H1 (cell line): ENCODE results near the gene METTL1. TPM values are rescaled to one million over a fixed set of nuclear protein-coding genes. Genes with fewer than 3 reads are reported as not detected.

Source experiments
- CTCF ChIA-PET: fragments of 300-600 bp; sonication (Branson Sonifier 250); formaldehyde crosslinking; loops from one replicate; lab custom pipeline; 2021; ENCODE audit not compliant: partially characterized antibody; lab: Charles Lee
- POLR2A ChIA-PET: fragments of 300-600 bp; sonication (Branson Sonifier 250); formaldehyde crosslinking; loops from one replicate; lab custom pipeline; 2021; ENCODE audit warnings: inconsistent platforms; ENCODE audit not compliant: partially characterized antibody; lab: Charles Lee
- DNase-seq, 2 experiments: peaks; one replicate each; pipeline versions ENCODE4 v3.0.0 to v3.0.0-alpha.2; 2010 to 2022; ENCODE audit warnings: low spot score in 2 of 2, low read depth in 1 of 2, mixed read lengths in 1 of 2
- FAIRE-seq: peaks from 2 replicates; lab custom pipeline; 2011; peaks lifted over from hg19 to GRCh38; lab: Jason Lieb, UNC
- H2AFZ ChIP-seq: 2 replicates; pipeline ENCODE4 v1.8.1; 2012; ENCODE audit warnings: low read length, inconsistent platforms
- H2AK5ac ChIP-seq: 2 replicates; pipeline ENCODE4 v1.6.1; 2013; ENCODE audit warnings: low read depth, low read length
- H2BK120ac ChIP-seq: replicated peaks from 2 replicates; pipeline ENCODE3; 2013; ENCODE audit warnings: low read depth, low read length, inconsistent platforms
- H2BK12ac ChIP-seq: 2 replicates; pipeline ENCODE4 v1.6.1; 2013; ENCODE audit warnings: low read depth, low read length
- H2BK15ac ChIP-seq: 2 replicates; pipeline ENCODE4 v1.6.1; 2013; ENCODE audit warnings: low read length
- H2BK20ac ChIP-seq: 2 replicates; pipeline ENCODE4 v1.6.1; 2013; ENCODE audit warnings: low read length
- H2BK5ac ChIP-seq: 2 replicates; pipeline ENCODE4 v1.6.1; 2013; ENCODE audit warnings: low read depth, low read length
- H3K14ac ChIP-seq: 2 replicates; pipeline ENCODE4 v1.6.1; 2013; ENCODE audit warnings: inconsistent platforms; ENCODE audit not compliant: insufficient read length
- H3K18ac ChIP-seq: 2 replicates; pipeline ENCODE4 v1.6.1; 2013; ENCODE audit warnings: low read length; ENCODE audit errors: extremely low read depth
- H3K23ac ChIP-seq: 2 replicates; pipeline ENCODE4 v1.6.1; 2013; ENCODE audit warnings: inconsistent platforms; ENCODE audit not compliant: insufficient read length
- H3K23me2 ChIP-seq: 2 replicates; pipeline ENCODE4 v1.6.1; 2013; ENCODE audit warnings: low read depth, low read length
- H3K27ac ChIP-seq: 2 replicates; pipeline ENCODE4 v1.6.1; 2011; ENCODE audit warnings: low read depth, low read length, inconsistent platforms
- H3K27me3 ChIP-seq, 4 experiments: replicated peaks in 1 of 4; 1 replicate in 1 of 4; 2 replicates in 3 of 4; pipeline versions ENCODE4 v1.6.1 to v1.8.1; 2011 to 2013; ENCODE audit warnings: low read length in 3 of 4, mild to moderate bottlenecking in 3 of 4, inconsistent platforms in 2 of 4, mixed read lengths in 2 of 4, moderate library complexity in 1 of 4; ENCODE audit not compliant: control insufficient read depth in 3 of 4, insufficient read depth in 3 of 4; ENCODE audit errors: extremely low read depth in 1 of 4
- H3K36me3 ChIP-seq, 4 experiments: 2 replicates each; pipeline versions ENCODE4 v1.6.1 to v1.8.1; 2011 to 2013; ENCODE audit warnings: mild to moderate bottlenecking in 4 of 4, low read length in 3 of 4, moderate library complexity in 2 of 4, control low read depth in 1 of 4, inconsistent platforms in 1 of 4; ENCODE audit not compliant: insufficient read depth in 4 of 4, control insufficient read depth in 2 of 4
- H3K4ac ChIP-seq: replicated peaks from 2 replicates; pipeline ENCODE3; 2013; ENCODE audit warnings: low read length, low read depth, mixed read lengths, inconsistent platforms; ENCODE audit not compliant: insufficient read length
- H3K4me1 ChIP-seq, 4 experiments: replicated peaks in 1 of 4; 1 replicate in 1 of 4; 2 replicates in 3 of 4; pipeline versions ENCODE4 v1.6.1 to v1.8.1; 2011 to 2013; ENCODE audit warnings: low read length in 3 of 4, inconsistent platforms in 2 of 4, mixed read lengths in 1 of 4; ENCODE audit not compliant: insufficient read depth in 4 of 4, control insufficient read depth in 3 of 4
- H3K4me2 ChIP-seq, 2 experiments: 2 replicates each; pipeline versions ENCODE4 v1.6.1 to v1.8.1; 2011 to 2013; ENCODE audit warnings: low read depth in 2 of 2, low read length in 2 of 2, control low read depth in 1 of 2, inconsistent platforms in 1 of 2, mild to moderate bottlenecking in 1 of 2; ENCODE audit not compliant: insufficient read depth in 1 of 2
- H3K4me3 ChIP-seq, 4 experiments: fragments of 200-600, 300-600 bp in 1 of 4; sonication (generic), shearing (Covaris generic), sonication (Bioruptor Twin) in 1 of 4; 2 replicates each; pipeline versions ENCODE4 v1.5.1 to v1.8.1; 2011 to 2016; ENCODE audit warnings: low read length in 4 of 4, low read depth in 3 of 4, control low read depth in 2 of 4, inconsistent platforms in 2 of 4, mild to moderate bottlenecking in 2 of 4, mixed read lengths in 1 of 4, moderate library complexity in 1 of 4; ENCODE audit not compliant: insufficient read depth in 2 of 4; ENCODE audit errors: extremely low read depth in 1 of 4
- H3K56ac ChIP-seq: replicated peaks from 2 replicates; pipeline ENCODE3; 2013; ENCODE audit warnings: low read depth, mild to moderate bottlenecking, mixed read lengths, low read length, inconsistent platforms; ENCODE audit not compliant: insufficient read length
- H3K79me1 ChIP-seq: 2 replicates; pipeline ENCODE4 v1.6.1; 2013; ENCODE audit warnings: low read depth, low read length, control low read depth
- H3K79me2 ChIP-seq, 2 experiments: 2 replicates each; pipeline versions ENCODE4 v1.6.1 to v1.8.1; 2012 to 2013; ENCODE audit warnings: low read length in 2 of 2, mild to moderate bottlenecking in 2 of 2, inconsistent platforms in 1 of 2; ENCODE audit not compliant: insufficient read depth in 2 of 2, control insufficient read depth in 1 of 2
- H3K9ac ChIP-seq, 4 experiments: replicated peaks in 1 of 4; 1 replicate in 1 of 4; 2 replicates in 3 of 4; pipeline versions ENCODE4 v1.6.1 to v1.8.1; 2011 to 2013; ENCODE audit warnings: low read depth in 3 of 4, low read length in 3 of 4, control low read depth in 2 of 4, mild to moderate bottlenecking in 2 of 4, moderate library complexity in 2 of 4, inconsistent platforms in 1 of 4; ENCODE audit errors: extremely low read depth in 1 of 4
- H3K9me3 ChIP-seq, 2 experiments: 2 replicates each; pipeline versions ENCODE4 v1.6.1 to v1.8.1; 2012 to 2013; ENCODE audit warnings: mild to moderate bottlenecking in 2 of 2, moderate library complexity in 2 of 2, control low read depth in 1 of 2, inconsistent platforms in 1 of 2, low read depth in 1 of 2, low read length in 1 of 2, mixed read lengths in 1 of 2; ENCODE audit not compliant: insufficient read depth in 2 of 2
- H4K20me1 ChIP-seq, 2 experiments: replicated peaks in 1 of 2; 2 replicates each; pipeline versions ENCODE3 to v1.8.1; 2011 to 2013; ENCODE audit warnings: inconsistent platforms in 2 of 2, low read length in 2 of 2, mild to moderate bottlenecking in 1 of 2; ENCODE audit not compliant: insufficient read depth in 2 of 2, control insufficient read depth in 1 of 2
- H4K5ac ChIP-seq: 2 replicates; pipeline ENCODE4 v1.6.1; 2013; ENCODE audit warnings: low read length, low read depth, mixed read lengths, inconsistent platforms; ENCODE audit not compliant: insufficient read length
- H4K8ac ChIP-seq: 2 replicates; pipeline ENCODE4 v1.8.0; 2013; ENCODE audit warnings: mild to moderate bottlenecking, moderate library complexity, low read length, inconsistent platforms; ENCODE audit not compliant: insufficient read depth; ENCODE audit errors: extremely low read depth
- H4K91ac ChIP-seq: replicated peaks from 2 replicates; pipeline ENCODE3; 2013; ENCODE audit warnings: low read length, mixed read lengths, inconsistent platforms; ENCODE audit not compliant: insufficient read length
- BACH1 ChIP-seq: IDR thresholded peaks from 2 replicates; pipeline ENCODE4 v1.6.1; 2012; ENCODE audit warnings: low read length, improper control_type of control experiment
- CBX5 ChIP-seq: fragments of 300-800, 300-1000 bp; sonication (generic); IDR thresholded peaks from 2 replicates; pipeline ENCODE4 v1.7.1; 2016; ENCODE audit warnings: antibody characterized with exemption, low read length, low read depth
- TAF7 ChIP-seq: optimal IDR thresholded peaks from 2 replicates; pipeline ENCODE3; 2011; ENCODE audit warnings: low read depth, mild to moderate bottlenecking, inconsistent platforms, low read length, moderate library complexity, borderline replicate concordance
- ZNF274 ChIP-seq: IDR thresholded peaks from 2 replicates; pipeline ENCODE4 v1.7.0; 2012; ENCODE audit warnings: low read length, borderline replicate concordance; ENCODE audit errors: extremely low read depth
- WGBS, 2 experiments: shearing (Covaris generic) in 1 of 2; methylation state at CpG; one replicate each; pipeline versions ENCODE4 v1.1.6 to v1.1.7; 2013 to 2015; ENCODE audit warnings: low lambda C conversion rate in 2 of 2, mixed read lengths in 2 of 2, inconsistent platforms in 1 of 2, low coverage in 1 of 2, missing lambda C conversion rate in 1 of 2; ENCODE audit not compliant: insufficient replicate concordance in 2 of 2, insufficient coverage in 1 of 2, insufficient read length in 1 of 2; ENCODE audit errors: extremely low coverage in 1 of 2, missing lambda C conversion rate in 1 of 2; 5-methylcytosine and 5-hydroxymethylcytosine counted together
- polyA plus RNA-seq, 7 experiments: library from polyadenylated mRNA; depleted of rRNA in 3 of 7; stranded (reverse) in 5 of 7; unstranded in 2 of 7; fragments of >200 nt in 5 of 7; fragments of 200-250 nt in 2 of 7; gene quantifications; 1 replicate in 5 of 7; 2 replicates in 1 of 7; 4 replicates in 1 of 7; pipeline versions ENCODE4 v1.2.1 to v1.2.3, GENCODE V29; 2011 to 2013; ENCODE audit warnings: missing spikeins in 2 of 7, mixed read lengths in 2 of 7
- total RNA-seq: library from RNA; stranded (reverse); fragmentation: NEBNext Ultra II Directional; extraction: Animal tissue kit (Norgen Biotek cat#: 25700); gene quantifications from 2 replicates; pipeline ENCODE4 v1.2.1, GENCODE V29; 2021

METTL1 gene
- total and polyA plus RNA-seq, 2 of the 8 experiments (the other 6 are each of a cell fraction or from before 2014, with no cell fraction given), result 40.5 to 46.0 TPM

DNA sequence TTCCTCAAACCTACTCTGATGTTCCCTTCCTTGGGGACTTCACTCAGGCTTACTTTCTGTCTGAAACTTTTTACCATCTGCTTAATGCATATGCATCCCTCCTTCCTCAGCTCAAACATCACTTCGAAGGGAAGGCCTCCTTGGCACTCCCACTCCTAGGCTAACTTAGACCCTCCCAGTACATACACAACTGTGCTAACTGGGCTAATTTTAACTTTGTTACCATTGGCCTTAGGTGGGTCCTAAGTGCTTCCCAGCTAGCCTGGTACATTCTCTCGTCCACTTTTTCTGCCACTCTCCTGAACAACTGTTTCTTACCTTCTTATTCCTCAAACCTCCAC, 4.3 kb upstream of the METTL1 start:
- Histone ChIP-seq H4K91ac (no peak overlapping the region), H4K20me1 (no peaks in the 10 kb centered on the region), H2BK5ac (no peak overlapping the region), H3K23me2 (peaks cover 11% of the 10 kb centered on the region; the same call in 1 of the 2 replicates), H2AK5ac (no peak overlapping the region), H3K4me2 (no peak overlapping the region), H3K27ac (no peak overlapping the region), H3K79me1 (no peaks in the 10 kb centered on the region; the same call in 1 of the 2 replicates), H3K23ac (no peak overlapping the region), H3K4me1 (peaks cover 0 to 3% (median 1%) of the 10 kb centered on the region in 4 experiments; a peak in 2 of 7 replicates), H3K18ac (no peak overlapping the region), H2BK20ac (no peak overlapping the region), H4K5ac (no peak overlapping the region), H3K27me3 (peaks cover 0 to 4% (median 1%) of the 10 kb centered on the region in 4 experiments; a peak in 2 of 7 replicates), H3K4me3 (no peak overlapping the region), H2BK12ac (no peak overlapping the region), H2AFZ (no peak overlapping the region), H3K79me2 (0 out of 4 replicates have a peak, but pooled peaks cover 0 to 2% of the 10 kb centered on the region in 2 experiments), H3K9me3 (no peaks in the 10 kb centered on the region), H4K8ac (no peak overlapping the region), H2BK15ac (no peak overlapping the region), H3K56ac (no peak overlapping the region), H3K4ac (no peak overlapping the region), H3K14ac (no peak overlapping the region), H2BK120ac (no peak overlapping the region), H3K36me3 (no peaks in the 10 kb centered on the region; a peak in 1 of 8 replicates), H3K9ac (no peak overlapping the region)
- ChIA-PET POLR2A (interaction anchor here (0.6 to 1.8 kb wide), 4 partner anchors 9 to 163 kb away, joined by 3 to 4 read pairs (median 3); partner anchors contain the start of gene CYP27B1), CTCF (interaction anchor here (0.6 to 4.5 kb wide), 7 partner anchors 8 to 153 kb away, joined by 3 to 28 read pairs (median 5); partner anchors contain the start of gene CYP27B1)
- TF ChIP-seq TAF7, result no peak
- TF ChIP-seq ZNF274, result no peak
- TF ChIP-seq CBX5, result no peak
- no peak for TF ChIP-seq BACH1
- WGBS, 2 experiments, result 91% methylated on average over 2 of the region's 2 CpGs; no CpG with 5 or more reads in 1 of the 2 experiments
- no peak for DNase-seq
- no peak for FAIRE-seq
